HG03025 (cell line): Measurements from ENCODE around the gene GANC.
"Not testable (repeated sequence)": the region's sequence is repeated elsewhere in the genome, so short reads cannot be mapped to it uniquely, and the experiment has no call there.

Source experiments
- ATAC-seq: cut with Tn5 transposase; IDR thresholded peaks from one replicate; pipeline ENCODE4 v1.9.1; 2021; ENCODE audit warnings: mild to moderate bottlenecking, moderate library complexity; ENCODE audit not compliant: unreplicated experiment, low FRiP score

The GANC gene

GRCh38 chr15:42282344-42282743 is 9.3 kb downstream of the GANC start:
- no peak for ATAC-seq

GRCh38 chr15:42282926-42283325 is 9.9 kb downstream of the GANC start:
- ATAC-seq = no peak

GRCh38 chr15:42283671-42284070 is 10.7 kb downstream of the GANC start:
- ATAC-seq = no peak

- no peak for ATAC-seq
These were observed 11.6 kb downstream of the GANC start for GRCh38 chr15:42284551-42284950.

- ATAC-seq = no peak
These were observed 12.0 kb downstream of the GANC start for GRCh38 chr15:42285034-42285433.

- no peak for ATAC-seq
These were observed 13.5 kb downstream of the GANC start for GRCh38 chr15:42286445-42287029.

GRCh38 chr15:42287931-42288330 is 14.9 kb downstream of the GANC start:
- no peak for ATAC-seq

GRCh38 chr15:42289166-42289565 is 16.2 kb downstream of the GANC start:
- no peak for ATAC-seq

- not testable (repeated sequence) for ATAC-seq
These were observed 28.0 kb downstream of the GANC start for GRCh38 chr15:42301004-42301403.

GRCh38 chr15:42306681-42307080 is 33.7 kb downstream of the GANC start:
- no peak for ATAC-seq

- ATAC-seq = no peak
These were observed 40.5 kb downstream of the GANC start for GRCh38 chr15:42313463-42313862.

- ATAC-seq = no peak
These were observed 41.8 kb downstream of the GANC start for GRCh38 chr15:42314818-42315217.

GRCh38 chr15:42315521-42315920 is 42.5 kb downstream of the GANC start:
- no peak for ATAC-seq

GRCh38 chr15:42316282-42316805 is 43.3 kb downstream of the GANC start:
- not testable (repeated sequence) for ATAC-seq

- ATAC-seq = no peak
These were observed 46.2 kb downstream of the GANC start for GRCh38 chr15:42319206-42319605.

- ATAC-seq = no peak
These were observed 51.3 kb downstream of the GANC start for GRCh38 chr15:42324308-42324707.

- no peak for ATAC-seq
These were observed 56.2 kb downstream of the GANC start for GRCh38 chr15:42329161-42329560.

GRCh38 chr15:42329992-42330391 is 57.0 kb downstream of the GANC start:
- ATAC-seq = no peak

GRCh38 chr15:42331235-42331634 is 58.2 kb downstream of the GANC start:
- ATAC-seq = no peak

GRCh38 chr15:42332331-42332730 is 59.3 kb downstream of the GANC start:
- ATAC-seq = no peak

- no peak for ATAC-seq
These were observed 62.1 kb downstream of the GANC start for GRCh38 chr15:42335074-42335473.

GRCh38 chr15:42336650-42337049 is 63.6 kb downstream of the GANC start:
- ATAC-seq = not testable (repeated sequence)

- not testable (repeated sequence) for ATAC-seq
These were observed 64.1 kb downstream of the GANC start for GRCh38 chr15:42337104-42337503.
